ENCODE results near the gene ZNF276.

- TF ChIP-seq CTCF (IDR thresholded peaks at IDR 0.05) (no peak), POLR2A (IDR thresholded peaks at IDR 0.05) (no peak)
These were observed 16.3 kb upstream of the ZNF276 start for GRCh38 chr16:89705006-89705405.

Data from thyroid gland (tissue), 4 donors.